GM18861 (cell line): Measurements from ENCODE around the gene AADAT.
"Not testable (repeated sequence)": the region's sequence is repeated elsewhere in the genome, so short reads cannot be mapped to it uniquely, and the experiment has no call there.

Source experiments
- ATAC-seq: cut with Tn5 transposase; IDR thresholded peaks from one replicate; pipeline ENCODE4 v1.9.1; 2021; ENCODE audit not compliant: unreplicated experiment

Gene AADAT

DNA sequence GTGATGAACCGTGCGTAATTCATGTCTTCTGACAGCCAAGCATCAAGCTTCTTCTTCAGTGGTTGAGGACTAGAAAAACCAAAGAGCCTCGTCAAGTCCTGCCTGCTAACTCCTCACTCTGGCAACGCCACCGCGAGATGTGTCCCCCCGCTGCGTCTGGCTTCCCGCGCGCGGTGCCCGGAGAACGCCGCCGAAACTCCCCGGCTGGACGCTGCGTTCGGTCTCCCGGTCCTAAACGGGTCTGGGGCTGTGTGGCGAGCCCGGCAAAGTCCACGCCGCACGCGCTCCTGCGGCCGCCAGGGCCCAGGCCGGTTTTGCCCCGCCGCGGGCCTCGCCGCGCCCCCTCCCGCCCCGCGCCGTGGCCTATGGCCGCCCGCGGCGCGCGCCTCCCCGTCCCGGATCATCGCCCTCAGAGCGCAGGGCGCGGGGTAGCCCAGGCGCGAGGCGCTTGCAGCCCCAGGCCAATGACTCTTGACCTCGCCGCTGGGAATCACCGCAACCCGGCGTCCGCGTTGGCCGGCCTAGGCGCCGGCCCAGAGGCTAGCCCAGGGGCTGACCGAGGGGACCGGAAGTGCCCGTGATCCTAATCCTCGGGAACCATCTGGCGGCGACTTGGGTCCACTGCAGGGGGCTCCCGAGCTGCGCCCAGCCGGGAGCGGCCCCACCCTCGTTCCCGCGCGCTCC is at the start of gene AADAT:
AADAT (minus strand) TSS at position 289 of the 684 bp plus-strand sequence; CDS start at position 23, 266 bp downstream.
- peak; percentile 80 for ATAC-seq

DNA sequence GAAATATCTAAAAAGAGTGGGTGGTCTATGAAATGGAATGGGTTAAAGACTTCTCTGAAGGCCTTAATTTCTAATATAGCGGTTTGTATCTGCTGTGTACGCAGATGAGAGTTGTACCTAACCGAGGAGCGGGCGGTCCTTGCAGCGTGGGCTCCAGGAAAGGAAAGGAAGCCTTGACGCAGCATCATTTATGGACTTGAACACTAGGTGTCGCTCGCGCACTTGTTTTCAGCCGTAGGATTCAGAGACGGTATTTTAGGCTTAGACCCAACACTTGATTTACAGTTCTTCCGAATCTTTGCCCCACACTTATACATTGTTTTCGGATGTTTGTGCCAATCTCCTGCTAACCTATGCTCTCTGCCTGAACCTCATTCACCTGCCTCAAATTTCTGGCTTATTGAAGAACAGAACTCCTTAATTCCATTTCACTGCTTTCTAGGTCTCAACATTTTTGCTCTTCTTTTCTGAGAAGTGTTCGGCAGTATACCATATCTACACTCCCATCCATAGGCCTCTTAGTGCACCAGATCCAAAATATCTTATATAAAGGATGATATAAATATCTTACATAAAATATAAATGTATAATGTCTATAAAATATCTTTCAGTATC is 48.9 kb upstream of the AADAT start:
- peak; percentile 97 for ATAC-seq

DNA sequence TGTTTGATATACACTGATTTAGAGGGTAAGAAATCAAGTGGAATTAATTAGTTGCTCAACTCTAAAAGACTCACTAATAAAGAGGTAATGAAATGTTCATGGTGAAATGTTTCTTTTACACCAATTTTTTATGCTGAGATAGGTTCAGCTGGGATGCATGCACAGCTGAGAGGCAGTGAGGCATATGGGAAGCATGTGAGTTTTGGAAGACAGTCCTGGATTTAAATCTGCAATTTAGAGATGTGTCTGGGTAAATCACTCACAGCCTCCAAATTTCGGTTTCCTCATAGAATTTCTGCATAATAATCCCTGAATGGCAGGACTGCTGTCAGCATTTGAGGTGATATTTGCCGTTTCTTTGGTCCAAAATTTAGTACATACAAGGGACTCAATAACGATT is 48.2 kb upstream of the AADAT start:
- no peak for ATAC-seq

DNA sequence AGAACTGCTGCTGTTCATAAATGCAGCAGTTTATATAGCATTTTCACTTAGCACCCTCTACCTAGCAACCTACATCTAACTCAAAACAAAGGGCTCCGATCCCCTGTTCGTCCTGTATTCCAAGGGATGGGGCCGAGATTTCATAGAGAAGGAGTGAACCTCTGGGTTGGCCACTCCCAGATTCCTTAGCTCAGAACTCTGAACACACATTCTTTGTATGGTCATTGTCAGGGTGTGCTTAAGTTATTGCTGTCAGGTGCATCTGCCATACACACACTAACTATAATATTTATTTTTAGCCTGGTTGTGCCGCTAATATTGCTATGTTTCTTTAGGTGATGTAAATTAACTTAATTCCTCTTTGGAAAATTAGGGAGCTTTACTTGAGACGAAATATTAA is 47.7 kb upstream of the AADAT start:
- no peak for ATAC-seq

DNA sequence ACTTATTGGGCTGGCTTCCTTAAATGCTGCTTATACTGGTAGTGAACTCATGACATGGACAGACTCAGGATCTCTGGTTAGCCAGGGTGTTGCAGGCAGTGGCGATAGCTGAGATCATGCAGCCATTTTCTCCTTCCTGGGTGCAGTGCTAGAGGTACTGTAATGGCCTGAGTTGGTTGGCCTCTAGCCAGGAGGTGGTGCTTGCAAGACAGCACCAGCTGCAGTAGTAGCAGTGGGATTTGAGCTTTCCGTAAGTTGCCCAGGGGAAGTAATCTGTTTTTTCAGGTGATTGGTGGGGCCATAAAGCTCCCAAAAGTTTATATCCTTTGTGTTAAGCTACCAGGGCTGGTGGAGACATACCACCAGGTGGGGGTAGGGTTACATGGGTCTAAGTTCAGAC is 45.1 kb upstream of the AADAT start:
- no peak for ATAC-seq

DNA sequence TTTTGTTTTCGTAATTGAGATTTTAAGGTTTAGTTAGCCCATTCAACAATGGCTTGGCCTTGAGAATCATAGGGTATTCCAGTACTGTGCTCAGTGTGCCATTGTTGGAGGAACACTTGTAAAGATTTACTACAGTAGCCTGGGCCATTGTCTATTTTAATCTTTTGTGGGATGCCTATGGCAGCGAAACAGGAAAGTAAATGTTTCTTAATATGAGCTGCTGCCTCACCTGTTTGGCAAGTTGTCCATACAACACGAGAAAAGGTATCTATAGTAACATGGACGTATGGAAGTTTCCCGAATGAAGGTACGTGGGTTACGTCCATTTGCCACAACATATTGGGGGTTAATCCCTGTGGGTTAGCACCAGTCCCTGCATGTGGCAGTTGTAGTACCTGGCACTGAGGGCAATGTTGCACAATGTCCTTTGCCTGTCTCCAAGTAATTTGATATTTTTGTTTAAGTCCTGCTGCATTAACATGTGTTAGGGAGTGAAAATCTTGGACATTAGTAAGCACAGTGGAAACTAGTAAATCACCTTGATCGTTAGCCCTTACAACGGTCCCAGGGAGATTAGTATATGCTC is 38.6 kb upstream of the AADAT start:
- ATAC-seq = no peak

DNA sequence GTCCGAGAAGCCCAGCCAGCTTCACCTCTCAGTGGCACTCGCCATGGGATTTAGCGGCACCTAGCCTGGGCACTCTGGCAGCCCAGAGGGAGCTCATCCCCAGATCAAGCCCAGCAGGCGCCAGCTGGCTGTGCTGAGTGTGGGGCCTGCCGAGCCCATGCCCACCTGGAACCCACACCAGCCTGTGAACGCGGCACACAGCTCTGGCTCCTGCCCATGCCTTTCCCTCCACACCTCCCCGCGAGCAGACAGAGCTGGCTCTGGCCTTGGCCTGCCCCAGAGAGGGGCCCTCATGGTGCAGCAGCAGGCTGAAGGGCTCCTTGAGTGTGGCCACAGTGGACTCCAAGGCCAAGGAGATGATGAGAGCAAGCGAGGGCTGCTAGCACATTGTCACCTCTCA is 38.0 kb upstream of the AADAT start:
- ATAC-seq = no peak

DNA sequence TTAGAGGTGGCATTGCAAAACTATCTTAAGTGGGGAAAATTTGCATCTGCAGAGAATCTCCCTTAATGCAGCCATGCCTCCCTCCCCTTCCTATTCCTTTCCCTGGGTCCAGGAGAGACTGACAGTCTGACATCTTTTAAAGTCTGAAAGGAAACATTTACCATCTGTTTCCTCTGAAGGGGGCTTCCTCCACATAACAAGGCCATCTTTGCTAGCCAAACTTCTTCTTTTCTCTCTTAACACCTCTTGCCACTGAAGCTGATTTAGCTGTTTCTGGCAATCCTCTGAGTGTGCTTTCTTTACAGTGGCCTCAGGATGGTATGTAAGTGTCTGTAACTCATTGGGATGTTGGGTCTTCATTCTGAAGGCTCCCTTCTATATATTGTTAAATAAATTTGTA is 34.6 kb upstream of the AADAT start:
- ATAC-seq = no peak

DNA sequence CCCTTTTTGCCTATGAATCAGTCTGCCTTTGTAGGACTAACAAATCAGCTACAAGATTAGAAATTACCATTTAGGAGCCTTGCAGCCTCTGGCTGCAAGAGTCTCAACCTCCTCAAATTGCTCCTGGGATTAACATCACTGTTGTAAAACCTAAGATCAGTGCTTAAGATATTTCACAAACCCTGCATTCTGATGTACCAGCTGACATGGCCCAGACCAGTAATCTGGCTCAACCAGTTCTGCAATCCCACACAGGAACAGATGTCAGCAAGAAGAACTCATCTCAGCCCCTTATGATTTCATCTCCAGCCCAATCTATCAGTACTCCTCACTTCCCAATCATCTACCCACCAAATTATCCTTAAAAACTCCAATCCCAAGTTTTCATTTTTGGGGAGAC is 32.5 kb upstream of the AADAT start:
- ATAC-seq = no peak

DNA sequence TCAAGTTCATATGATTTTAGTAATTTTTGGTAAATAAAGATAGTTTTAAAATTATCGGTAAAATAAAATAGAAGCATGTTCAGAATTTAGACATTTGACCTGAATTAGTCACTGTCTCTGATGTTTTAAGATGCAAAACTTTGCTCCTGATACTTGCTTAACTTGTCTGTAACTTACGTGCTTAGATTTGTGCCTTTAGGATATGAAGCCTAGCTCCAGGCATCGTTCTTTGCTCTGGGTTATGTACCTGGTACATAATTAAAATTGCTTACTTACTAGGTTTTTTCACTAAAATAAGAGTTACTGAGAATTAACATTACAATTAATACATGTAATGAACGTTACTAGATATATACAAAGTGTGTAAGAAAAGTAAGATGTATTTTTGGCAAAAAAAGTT is 24.9 kb upstream of the AADAT start:
- ATAC-seq = no peak

DNA sequence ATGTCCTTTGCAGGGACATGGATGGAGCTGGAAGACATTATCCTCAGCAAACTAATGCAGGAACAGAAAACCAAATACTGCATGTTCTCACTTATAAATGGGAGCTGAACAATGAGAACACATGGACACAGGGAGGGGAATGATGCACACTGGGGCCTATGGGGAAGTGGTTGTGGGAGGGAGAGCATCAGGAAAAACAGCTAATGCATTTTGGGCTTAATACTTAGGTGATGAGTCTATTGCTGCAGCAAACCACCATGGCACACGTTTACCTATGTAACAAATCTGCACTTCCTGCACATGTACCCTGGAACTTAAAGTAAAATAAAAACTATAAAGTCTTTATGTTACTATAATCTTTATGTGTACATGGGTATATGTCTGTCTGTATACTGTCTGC is 24.4 kb upstream of the AADAT start:
- ATAC-seq = not testable (repeated sequence)

DNA sequence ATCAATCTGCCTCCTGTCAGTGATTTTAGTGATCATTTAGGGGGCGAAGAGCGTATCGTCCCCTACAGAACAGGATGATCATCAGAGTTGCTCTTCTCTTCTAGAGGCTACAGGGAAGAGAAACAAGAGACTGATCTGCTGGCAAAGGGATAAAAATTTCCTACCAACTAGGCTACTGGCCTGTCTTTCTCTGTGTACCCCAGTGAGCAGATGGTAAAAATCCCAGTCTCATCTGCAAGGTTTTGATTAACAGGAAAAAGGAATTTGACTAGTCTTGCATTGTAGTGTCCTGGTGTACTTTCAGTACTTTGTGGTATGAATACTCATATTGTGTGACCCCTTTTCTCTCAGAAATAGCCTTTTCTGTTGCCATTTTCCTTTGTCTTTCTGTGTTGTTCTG is 21.8 kb upstream of the AADAT start:
- ATAC-seq = no peak

DNA sequence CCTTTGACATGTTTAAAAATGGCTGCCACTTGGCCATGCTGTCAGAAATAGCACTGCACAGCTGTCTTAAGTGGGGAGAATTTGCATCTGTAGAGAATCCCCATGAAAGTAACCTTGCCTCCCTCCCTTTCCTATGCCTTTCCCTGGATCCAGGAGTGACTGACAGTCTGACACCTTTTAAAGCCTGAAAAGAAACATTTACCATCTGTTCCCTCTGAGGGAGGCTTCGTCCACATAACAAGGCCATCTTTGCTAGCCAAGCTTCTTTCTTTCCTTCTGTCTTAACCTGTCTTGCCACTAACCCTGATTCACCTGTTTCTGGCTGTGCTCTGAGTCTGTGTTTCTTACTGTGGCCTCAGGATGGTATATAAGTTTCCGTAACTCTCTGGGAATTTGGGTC is 21.3 kb upstream of the AADAT start:
- ATAC-seq = no peak

DNA sequence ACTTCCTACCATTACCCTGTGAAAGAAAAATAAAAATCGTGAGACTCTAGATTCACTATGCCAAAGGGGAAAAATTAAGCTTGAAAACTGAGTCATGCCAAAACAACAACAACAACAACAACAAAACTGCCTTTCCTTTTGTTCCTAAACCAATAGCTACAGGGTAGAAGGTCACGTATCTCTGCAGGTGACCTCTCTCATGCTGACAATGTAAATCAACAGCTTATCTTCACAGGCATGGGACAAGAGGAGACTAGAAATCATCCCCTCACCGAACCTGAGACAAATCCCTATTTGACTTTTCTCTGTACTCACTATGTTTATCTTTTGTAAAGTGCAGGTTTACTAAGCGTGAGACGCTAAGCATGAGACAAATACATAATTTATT is 20.5 kb upstream of the AADAT start:
- no peak for ATAC-seq

DNA sequence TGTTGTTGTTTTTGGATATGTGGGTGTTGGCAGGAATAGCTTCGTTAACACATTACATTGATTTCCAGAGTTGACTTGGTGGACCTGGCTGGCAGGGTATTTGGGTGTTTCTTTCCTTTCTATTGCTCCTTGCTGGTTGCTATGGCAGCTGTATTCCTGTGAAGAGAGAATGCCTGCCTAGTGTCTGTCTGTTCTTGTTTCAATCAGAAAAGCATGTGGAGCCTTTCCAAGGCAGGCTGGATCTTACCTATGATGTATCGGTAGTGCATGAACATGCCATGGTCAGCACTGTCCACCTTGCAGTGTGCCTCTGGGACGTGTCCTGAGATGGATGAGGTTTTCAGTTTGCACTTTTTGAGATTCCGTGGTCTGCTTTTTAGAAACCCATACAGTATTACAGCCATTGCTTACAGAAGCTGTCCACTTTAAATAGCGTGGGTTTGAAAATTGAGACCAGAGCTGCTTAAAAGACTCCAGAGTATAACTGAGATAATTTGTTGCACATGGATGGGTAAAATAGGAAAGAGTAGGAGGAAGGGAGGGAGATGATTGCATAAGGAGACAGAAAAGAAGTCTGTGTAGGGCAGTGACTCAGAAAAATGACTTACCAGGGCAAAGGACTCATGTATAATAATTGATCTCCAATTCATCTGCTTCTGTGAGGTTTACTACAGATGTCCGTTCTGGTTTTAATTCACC is 20.0 kb upstream of the AADAT start:
- no peak for ATAC-seq

DNA sequence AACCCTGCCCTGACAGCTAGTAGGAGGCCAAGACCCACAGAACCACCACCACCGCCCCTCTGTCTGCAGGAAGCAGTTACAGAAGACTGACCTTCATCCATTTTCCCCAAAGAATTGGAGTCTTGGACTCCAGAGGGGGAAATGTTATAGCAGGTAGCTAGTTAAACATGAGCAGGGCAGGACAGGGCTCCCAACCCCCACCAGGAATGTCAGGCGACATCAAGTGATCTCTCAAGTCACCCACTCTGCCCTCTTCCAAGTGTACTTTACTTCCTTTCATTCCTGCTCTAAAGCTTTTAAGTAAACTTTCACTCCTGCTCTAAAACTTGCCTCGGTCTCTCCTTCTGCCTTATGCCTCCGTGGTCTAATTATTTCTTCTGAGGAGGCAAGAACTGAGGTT is 17.1 kb upstream of the AADAT start:
- ATAC-seq = no peak

DNA sequence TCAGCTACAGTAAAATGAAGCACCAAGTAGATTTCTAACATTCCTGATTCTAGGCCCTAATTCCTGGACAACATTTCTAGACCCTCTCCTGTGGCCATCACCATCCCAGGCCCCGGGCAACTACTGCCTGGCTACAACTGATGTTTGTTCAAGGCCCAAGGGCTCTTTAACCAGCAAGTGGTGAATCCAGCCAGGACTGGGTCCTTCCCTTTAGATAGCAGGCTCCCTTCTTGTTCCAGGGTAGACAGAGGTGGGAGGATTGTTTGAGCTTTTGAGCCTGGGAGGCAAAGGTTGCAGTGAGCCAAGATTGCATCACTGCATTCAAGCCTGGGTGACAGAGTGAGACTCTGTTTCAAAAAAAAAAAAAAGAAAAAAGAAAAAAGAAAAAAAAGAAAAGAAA is 12.7 kb upstream of the AADAT start:
- ATAC-seq = no peak

DNA sequence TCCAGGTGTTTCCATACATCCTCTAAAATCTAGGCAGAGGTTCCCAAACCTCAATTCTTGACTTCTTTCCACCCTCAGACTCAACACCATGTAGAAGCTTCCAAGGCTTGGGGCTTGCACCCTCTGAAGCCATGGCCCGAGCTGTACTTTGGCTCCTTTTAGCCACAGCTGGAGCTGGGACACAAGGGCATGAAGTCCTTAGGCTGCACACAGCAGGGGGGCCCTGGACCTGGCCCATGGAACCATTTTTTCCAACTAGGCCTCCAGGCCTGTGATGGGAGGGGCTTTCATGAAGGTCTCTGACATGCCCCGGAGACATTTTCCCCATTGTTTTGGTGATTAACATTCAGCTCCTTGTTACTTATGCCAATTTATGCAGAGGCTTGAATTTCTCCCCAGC is 8.4 kb upstream of the AADAT start:
- ATAC-seq = not testable (repeated sequence)

DNA sequence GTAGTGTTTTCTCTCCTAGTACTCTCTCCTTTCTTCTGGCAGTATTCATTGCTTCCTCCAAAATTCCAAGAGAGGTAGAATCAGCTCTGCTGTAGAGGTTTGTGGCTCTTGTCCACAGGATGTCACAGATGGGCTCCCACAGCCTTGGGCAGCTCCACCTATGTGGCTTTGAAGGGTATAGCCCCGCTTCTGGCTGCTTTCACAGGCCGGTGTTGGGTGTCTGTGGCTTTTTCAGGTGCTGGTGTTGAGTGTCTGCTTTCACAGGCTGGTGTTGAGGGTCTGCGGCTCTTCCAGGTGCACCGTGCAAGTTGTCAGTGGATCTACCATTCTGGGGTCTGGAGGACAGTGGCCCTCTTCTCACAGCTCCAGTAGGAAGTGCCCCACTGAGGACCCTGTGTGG is 7.9 kb upstream of the AADAT start:
- no peak for ATAC-seq

DNA sequence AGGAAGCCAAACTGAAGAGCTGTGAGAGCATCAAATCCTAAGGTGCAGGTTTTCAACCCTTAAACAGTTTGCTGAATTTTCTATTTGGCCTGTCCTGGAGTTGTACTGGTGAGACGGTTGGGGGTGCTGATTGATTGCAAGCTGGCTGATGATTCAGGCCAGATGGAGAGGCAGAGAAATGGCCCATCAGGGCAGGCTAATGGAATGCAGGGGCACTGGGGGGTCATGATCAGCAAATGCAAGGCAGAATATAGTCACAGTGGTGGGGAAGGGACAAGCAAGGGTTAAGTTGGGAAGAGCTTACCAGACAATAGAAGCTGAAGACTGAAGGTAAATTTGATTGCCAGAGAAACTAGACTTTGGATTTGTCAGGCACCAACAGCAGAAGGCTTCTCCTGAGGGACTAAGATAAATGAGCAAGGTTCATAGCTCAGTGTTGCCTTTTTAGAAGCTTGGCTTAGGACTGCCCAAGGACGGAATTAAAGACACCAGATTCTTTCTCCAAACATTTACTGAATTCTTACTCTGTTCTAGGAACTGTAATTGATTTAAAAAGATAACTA is 4.3 kb upstream of the AADAT start:
- no peak for ATAC-seq

DNA sequence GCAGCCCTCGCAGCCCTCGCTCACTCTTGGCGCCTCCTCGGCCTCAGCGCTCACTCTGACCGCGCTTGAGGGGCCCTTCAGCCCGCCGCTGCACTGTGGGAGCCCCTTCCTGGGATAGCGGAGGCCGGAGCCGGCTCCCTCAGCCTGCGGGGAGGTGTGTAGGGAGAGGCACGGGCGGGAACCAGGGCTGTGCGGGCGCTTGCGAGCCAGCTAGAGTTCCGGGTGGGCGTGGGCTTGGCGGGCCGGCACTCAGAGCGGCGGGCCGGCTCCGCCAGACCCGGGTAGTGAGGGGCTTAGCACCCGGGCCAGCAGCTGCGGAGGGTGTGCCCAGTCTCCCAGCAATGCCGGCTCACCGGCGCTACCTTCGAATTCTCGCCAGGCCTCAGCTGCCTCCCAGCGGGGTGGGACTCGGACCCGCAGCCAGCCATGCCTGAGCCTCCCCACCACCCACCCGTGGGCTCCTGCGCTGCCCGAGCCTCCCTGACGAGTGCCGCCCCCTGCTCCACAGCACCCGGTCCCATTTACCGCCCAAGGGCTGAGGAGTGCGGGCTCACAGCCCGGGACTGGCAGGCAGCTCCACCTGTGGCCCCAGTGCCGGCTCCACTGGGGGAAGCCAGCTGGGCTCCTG is 1.4 kb upstream of the AADAT start:
- ATAC-seq = no peak
